ENCODE measurements around the gene NPAS1.

The NPAS1 gene

DNA sequence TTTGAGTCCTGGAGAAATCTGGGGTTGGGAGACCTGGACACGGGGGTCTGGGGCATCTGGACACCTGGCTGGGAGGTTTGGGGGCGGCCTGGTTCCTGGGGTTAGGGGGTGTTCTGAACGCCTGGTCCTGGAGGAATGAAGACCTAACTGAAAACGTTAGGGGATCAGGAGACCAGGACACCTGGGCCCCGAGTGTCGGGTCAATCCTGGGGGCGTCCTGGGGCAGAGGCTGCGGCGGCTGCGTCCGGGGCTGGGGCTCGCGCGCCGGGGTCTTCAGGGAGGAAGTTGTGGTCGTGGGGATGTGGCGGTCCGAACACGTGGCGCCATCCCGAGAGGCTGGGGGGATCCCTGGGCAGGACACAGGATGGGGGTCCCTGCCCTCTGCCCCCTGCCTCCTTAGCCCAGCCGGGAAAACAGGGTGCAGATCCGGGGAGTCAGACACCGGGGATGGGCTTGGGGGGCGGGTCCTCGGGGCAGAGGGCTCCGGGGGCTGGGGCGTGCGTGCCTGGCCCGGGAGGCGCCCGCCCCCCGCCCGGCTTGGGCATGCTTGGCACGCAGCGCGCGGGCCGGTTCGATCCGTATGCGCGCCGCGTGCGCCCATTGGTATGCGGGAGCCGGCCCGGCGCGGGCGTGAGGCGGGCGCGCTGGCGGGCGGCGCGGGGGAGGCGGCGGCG, 632 bp downstream of the NPAS1 start:
- no peak for DNase-seq

DNA sequence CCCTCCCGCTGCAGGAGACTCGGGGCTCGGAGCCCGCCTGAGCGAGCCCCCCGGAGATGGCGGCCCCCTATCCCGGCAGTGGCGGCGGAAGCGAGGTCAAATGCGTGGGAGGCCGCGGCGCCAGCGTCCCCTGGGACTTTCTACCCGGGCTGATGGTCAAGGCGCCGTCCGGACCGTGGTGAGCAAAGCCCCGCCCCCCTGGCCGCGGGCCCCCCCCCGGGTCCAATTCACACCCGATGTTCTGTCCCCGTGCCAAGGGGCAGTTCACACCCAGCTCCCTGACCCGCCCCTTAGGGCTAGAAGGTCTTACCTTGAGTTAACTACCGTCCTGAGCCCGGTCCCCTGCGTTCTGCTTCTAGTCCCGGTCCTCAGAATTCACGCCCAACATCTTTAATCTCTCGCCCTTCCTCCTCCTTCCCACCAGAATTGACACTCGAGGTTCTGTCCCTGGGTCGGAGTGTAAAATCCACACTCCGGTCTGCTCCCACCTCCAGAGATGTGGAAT, 1.4 kb downstream of the NPAS1 start:
- DNase-seq, result no peak

DNA sequence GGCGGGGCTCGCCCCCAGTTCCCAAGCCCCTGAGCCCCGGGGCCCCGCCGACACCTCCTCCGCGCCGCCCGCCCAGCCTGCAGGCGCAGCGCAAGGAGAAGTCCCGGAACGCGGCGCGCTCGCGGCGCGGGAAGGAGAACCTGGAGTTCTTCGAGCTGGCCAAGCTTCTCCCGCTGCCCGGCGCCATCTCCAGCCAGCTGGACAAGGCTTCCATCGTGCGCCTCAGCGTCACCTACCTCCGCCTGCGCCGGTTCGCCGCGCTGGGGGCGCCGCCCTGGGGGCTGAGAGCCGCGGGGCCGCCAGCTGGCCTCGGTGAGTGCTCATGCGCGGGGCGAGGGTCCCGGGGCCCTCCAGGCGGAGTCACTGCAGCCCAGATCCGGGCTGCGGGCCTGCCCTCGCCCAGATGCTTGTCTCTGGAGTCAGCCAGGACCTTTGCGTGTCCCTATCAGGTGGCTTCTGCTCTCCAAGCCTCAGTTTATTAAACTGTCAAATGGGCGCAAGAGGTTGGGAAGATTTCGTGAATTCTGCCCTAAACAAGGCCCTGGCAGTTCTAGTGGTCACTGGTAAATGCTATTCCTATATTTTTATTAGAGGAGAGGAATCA, 2.0 kb downstream of the NPAS1 start:
- no peak for DNase-seq

DNA sequence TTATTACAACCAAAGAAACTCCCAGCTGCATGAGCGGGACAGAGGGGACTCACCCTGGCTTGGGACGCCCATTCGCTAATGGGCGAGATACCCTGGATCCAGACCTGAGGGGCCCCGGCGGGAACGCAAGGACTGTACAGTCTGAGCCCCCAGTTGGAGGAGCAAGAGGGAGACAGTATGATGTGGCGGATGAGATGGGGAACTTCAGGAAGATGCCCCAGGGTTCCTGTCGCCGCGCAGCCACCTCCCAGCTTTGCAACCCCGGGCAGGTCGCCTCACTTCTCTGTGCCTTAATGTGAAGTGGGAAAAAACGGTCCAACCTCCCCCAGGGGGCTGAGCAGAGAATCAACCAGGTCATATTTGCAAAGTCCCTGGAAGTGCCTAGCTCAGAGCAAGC, 2.5 kb downstream of the NPAS1 start:
- DNase-seq, result no peak

DNA sequence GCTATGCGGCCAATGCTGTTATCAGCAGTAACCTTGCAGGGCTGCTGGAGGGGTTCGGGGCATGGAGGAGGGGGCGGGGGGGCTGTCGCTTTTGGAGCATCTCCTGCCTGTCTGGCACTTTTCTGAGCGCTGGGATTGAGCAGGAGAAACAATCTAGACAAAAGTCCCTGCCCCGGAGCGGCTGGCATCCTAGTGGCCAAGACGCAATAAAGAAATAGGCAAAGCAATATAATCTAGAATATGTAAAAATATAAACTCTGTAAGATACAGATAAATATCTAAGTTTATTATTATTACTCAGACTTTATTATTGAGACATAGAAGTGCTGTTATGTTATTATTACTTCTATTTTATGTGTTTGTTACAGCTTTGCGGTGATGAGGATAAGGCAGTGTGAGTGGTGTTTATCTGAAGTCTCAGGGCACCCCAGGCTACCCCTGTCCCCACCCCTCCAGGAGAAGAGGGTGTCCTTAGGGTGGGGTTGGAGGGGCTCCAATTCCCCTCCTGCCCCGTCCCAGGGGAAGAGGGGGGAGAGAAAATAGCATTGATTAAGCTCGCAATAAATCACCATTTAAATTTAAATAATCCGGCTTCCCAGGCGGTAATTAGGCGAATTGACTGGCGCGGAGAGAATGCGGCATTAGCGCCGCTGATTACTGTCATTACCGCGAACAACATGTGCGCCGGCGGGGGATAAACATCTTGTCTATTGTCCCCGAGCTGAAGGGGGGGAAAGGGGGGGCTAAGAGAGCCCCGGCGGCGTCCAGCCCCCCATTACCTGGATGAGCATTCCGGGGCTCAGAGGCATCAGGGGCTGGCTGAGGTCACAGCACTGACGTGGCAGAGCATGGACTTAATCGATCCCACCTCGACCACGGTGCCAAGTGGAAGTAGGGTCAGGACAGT, 3.2 kb downstream of the NPAS1 start:
- DNase-seq, result no peak

DNA sequence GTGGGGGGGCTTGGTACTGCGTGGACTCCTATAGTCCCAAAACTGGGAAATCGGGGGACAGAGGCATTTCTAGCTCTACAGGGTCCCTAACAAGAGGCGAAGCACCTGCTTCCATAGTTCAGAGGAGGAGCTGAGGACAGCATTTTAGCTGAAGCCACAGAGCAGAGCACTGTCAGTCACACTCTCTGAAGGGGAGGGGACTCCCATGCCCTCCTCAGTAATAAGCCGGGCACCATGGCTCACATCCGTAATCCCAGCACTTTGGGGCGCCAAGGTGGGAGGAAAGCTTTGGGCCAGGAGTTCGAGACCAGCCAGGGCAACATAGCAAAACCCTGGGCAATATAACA, 3.8 kb downstream of the NPAS1 start:
- DNase-seq, result no peak

DNA sequence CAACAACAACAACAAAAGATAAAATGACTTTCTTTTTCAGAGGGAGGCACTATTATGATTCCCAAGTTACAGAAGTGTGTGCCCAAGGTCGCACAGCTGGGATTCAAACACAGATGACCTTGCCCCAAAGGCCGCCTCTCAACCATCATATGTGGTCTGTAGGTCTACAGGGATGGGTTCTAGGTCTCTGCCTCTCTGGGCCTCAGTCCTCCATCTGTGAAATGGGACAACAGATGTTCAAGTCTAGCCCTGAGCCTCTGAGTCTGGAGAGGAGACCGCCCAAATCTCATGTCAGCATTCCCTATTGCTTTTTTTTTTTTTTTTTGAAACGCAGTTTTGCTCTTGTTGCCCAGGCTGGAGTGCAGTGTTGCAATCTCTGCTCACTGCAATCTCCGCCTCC, 4.9 kb downstream of the NPAS1 start:
- DNase-seq, result no peak

DNA sequence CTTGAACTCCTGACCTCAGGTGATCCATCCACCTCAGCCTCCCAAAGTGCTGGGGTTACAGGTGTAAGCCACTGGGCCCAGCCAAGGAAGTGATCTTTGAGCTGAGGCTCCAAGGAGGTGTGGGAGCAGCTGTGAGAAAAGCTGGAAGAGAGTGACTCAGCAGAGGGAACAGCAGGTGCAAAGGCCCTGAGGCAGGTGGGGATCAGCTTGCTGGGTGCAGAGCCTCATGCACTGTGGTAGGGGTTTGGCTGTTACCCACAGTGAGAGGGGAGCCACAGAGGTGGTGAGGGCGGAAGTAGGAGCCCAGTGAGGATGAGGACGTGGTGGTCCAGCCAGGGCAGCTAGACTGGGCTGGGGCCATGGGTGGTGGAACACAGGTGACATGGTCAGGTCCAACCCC, 6.5 kb downstream of the NPAS1 start:
- DNase-seq, result no peak

DNA sequence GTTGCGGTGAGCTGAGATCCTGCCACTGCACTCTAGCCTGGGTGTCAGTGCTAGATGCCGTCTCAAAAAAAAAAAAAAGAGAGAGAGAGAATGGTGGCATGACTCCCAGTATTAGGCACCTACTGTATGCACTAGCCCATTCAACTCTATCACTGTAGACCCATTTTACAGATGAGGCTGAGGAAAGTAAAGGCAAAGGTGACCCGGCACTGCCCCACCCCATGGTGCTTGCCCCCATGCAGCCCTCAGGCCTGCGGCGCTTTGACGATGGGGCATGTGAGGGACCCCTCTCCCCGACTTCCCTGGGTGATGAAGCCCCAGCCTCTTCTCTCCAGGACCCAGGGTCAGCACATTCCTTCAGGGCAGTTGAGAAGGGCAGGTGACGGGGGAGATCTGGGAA, 7.3 kb downstream of the NPAS1 start:
- DNase-seq, result no peak

DNA sequence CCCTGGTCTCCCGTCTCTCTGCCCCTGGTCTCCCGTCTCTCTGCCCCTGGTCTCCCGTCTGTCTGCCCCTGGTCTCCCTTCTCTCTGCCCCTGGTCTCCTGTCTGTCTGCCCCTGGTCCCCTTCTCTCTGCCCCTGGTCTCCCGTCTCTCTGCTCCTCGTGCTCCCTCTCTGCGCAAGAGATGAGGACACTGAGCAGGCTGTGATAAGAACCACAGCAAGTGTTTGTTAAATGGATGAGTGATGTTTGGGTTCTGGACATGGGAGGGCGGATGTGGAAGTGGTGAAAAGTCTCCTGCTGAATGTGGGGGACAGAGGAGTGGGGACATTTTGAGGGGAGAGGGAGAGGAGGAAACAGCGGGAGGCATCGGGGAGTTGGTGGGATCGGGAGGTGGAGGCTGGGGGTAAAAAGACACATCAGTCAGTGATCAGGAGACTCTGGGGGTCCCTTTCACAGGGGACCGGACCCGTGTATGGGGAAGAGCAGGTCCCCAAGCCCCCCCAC, 8.0 kb downstream of the NPAS1 start:
- no peak for DNase-seq

DNA sequence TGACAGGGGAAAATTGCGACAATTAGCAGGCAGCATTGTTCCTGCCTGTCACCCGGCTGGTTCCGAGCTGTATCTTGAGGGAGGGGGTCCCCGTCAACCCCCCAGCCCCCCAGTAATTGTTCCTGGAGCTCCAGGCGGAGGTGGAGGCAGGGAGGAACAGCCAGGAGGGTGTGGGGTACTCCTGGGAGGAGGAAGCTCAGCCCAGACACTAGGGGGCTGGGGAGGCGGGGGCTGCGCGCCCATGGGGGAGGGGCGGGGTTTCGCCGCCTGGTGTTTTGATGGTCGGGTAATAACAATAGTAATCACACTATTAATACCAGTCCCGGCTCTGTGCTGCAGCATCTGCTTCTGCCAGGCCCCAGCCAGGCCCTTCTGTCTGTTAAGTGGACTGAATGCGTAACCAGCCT, 8.6 kb downstream of the NPAS1 start:
- no peak for DNase-seq

DNA sequence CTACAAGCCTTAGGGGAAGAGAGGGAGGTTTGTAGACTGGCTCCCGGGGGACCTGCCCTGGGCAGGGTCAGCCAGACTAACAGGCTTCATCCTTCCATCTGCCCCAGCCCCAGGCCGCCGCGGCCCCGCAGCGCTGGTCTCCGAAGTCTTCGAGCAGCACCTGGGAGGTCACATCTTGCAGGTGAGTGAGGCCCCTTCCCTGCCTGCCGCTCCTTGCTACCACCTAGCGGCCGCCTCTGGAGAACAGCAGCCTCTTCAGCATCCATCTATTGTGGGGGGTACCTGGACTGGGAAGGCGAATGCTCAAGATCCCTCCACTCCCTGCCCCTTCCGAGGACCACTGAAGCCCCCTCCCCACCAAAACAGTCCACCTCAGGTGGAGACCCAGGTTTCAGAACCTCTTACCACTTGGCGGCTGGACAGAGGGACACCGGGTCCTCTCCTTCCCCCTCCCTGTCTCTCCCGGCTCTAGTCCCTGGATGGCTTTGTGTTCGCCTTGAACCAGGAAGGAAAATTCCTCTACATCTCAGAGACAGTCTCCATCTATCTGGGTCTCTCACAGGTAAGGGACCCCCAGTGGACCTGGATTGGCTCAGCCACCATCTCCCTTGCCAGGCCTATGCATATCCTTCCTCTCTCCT, 12.7 kb downstream of the NPAS1 start:
- peak; percentile 66 to 68 for DNase-seq

DNA sequence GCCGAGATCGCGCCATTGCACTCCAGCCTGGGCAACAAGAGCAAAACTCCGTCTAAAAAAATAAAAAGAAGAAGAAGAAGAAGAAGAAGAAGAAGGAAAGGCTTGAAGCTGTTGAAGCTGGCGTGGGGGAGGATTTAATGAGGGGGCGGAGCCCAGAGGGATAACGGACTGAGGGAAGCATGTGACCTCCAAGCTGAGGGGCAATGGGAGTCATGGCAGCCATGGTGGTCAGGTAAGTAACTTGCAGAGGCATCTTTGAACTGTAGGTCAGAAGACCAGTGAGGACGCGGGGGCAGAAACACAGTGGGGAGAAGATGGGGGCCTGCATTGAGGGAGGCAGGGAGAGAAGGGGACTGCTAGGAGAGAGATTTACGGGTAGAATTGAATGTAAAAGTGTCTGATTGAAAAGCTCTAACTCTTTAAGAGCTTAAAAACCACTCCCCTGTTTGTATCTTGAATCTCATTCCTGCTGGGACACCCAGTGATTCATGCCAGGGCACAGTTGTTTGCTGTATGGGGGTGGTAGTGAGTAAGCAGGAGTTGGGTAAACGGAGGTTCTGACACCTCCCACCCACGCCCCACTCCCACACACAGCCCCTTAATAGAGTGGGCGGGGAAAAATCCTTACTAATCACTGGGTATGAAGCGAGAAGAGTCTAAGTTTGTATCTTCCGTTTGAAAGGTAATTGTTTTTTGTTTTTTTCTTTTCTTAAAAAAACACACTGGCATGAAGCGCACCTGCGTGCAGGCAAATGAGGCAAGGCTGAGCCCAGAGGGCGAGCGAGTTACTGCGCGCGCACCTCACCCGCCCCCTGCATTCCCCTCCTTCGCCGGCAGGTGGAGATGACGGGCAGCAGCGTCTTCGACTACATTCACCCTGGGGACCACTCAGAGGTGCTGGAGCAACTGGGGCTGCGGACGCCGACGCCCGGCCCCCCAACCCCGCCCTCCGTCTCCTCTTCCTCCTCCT, 15.8 kb downstream of the NPAS1 start:
- peak; percentile 95 to 96 for DNase-seq

DNA sequence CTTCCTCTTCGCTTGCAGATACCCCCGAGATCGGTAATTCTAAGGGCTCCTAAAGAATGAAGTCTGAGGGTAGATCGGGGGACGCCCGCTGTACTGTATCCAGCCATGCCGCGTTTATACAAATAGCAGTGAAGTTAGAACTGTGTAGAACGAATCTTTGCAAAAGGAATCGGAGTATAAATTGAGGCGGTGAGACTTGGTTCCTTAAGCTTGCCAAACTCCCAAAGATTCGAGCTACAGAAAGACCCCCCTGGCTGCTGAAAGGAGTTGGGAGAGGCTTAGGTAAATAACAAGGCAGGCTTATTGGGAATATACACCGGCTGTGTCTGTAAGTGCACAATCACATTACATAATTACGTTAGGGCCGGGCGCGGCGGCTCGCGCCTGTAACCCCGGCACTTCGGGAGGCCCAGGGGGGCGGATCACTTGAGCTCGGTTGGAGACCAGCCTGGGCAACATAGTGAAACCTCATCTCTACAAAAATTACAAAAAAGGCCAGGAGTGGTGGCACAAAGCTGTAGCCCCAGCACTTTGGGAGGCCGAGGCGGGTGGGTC, 16.5 kb downstream of the NPAS1 start:
- peak in 1 of 2 donors; percentile 23 for DNase-seq

DNA sequence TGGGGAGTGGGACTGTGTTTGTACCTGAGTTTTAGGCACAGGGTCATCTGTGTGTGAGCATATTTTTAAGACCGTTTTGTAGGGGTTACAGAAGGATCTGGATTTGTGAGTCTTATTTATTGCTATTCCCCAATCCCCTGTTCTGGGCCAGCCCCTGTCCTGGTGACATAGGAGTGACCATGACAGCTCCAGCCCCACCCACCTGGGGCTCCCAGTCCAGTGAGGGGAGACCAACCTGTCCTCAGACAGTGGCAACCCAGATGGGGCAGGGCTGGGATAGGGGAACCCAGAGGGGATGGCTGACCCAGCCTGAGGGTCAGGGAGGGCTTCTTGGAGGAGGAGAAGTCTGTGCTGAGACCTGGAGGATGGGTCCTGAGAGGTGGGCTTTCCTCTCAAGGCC, 18.1 kb downstream of the NPAS1 start:
- no peak for DNase-seq

DNA sequence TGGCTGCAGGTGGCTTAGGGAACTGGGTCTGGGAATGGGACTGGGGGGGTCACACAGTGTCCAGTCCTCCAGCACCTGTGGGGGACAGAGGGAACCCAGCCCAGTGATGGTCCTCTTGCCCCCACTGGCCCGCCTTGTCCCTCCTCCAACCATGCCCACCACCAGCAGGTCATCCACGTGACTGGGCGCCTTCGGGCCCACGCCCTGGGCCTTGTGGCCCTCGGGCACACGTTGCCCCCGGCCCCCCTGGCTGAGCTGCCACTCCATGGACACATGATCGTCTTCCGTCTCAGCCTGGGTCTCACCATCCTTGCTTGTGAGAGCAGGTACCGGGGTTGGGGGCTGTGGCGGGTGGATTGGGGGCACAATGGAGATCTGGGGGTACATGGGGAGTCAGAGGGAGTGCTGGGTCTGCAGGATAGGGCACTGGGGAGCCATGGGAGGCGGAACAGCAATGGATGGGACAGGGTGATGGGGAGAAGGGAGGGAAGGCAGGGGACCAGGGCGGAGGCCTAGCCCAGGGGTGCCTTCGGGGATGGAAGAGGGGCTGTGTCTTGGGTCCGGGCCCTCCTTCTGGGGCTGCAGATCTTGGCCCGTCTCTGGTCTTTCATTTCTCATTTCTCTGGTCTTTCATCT, 19.7 kb downstream of the NPAS1 start:
- DNase-seq, result no peak

DNA sequence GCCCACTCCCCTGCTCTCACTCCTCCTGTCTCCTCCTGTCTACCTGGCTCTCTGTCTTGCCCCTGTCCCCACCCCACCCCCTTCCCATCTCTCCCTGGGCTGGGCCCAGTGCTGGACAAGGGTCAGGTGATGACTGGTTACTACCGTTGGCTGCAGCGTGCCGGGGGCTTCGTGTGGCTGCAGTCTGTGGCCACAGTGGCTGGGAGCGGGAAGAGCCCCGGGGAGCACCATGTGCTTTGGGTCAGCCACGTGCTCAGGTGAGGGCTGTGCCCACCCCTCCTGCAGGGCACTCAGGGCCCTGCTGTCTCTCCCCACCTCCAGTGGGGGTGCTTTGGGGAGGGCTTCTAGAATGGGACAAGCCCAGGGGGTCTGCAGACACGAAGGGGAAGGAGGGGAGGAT, 21.2 kb downstream of the NPAS1 start:
- DNase-seq, result no peak

DNA sequence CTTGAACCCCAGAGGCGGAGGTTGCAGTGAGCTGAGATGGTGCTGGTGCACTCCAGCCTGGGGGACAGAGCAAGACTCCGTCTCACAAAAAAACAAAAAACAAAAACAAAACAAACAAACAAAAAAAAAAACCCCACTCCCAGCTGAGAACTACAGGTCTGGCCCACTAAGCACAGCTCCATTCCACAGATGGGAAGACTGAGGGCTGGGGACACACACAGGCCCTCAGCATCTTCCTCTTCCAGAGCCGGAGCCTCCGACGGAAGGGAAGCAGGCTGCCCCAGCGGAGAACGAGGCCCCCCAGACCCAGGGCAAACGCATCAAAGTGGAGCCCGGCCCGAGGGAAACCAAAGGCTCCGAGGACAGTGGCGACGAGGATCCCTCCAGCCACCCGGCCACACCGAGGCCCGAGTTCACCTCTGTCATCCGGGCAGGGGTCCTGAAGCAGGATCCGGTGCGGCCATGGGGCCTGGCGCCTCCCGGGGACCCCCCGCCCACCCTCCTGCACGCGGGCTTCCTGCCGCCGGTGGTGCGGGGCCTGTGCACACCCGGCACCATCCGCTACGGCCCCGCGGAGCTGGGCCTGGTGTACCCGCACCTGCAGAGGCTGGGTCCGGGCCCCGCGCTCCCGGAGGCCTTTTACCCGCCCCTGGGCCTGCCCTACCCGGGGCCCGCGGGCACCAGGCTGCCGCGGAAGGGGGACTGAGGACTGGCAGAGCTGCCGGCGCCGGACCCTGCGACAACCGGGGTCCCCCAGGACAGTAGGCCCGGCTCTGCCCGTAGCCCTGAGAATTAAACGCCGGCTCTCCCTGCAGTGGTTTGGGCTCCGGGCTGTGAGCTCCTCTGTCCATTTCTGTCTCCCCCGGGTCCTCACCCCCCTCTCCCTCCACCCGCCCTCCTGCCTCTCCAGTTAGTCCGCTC, 25.6 kb downstream of the NPAS1 start:
- no peak for DNase-seq

DNA sequence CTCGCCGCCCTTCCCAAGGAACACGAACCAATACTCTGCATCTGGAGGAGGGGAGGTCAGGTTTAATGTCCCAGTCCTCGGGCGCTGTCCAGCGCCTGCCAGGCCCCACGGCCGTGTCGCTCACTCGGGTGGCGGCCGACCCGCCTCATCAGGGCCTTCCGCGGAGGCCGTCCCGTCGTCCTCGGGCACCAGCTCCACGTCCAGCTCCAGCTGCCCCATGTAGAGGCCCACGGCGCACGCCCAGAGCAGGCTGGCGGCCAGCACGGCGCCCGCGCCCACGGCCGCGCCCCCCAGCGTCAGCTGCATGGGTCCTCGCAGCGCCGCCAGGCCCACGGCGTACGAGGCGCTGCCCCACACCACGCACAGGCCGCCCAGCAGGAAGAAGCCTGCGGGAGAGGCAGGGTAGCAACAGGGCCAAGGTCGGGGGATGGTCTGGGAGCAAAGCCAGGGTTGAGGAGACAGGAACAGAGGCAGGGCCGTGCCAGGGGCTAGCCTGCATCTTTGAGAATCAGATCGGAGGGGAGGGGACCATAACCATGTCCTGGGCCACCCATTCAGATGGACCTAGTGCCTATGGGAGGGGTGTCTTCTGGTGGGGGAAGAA, 26.3 kb downstream of the NPAS1 start:
- DNase-seq, result no peak
